A549 (cell line): Measurements from ENCODE around the gene EFEMP2. TPM values are rescaled to one million over a fixed set of nuclear protein-coding genes. Genes with fewer than 3 reads are reported as not detected.

ENCODE experiments used
- ATAC-seq, 2 experiments: fragments of 200-7000 bp in 1 of 2; fragments of >200 bp in 1 of 2; cut with Nextera tagmentation in 1 of 2; cut with Tn5 transposase in 1 of 2; 3 replicates each; pipeline versions ENCODE4 v1.8.0 to v1.9.1; 2018 to 2020; ENCODE audit warnings: mild to moderate bottlenecking in 1 of 2, moderate library complexity in 1 of 2
- CTCF ChIA-PET: fragments of 300-600 bp; sonication (Branson Sonifier 250); formaldehyde crosslinking; extraction: SDS; loops from one replicate; lab custom pipeline; 2021; ENCODE audit warnings: antibody characterized with exemption, inconsistent platforms; lab: Yijun Ruan, JAX
- POLR2A ChIA-PET: fragments of 350-600 bp; formaldehyde crosslinking; extraction: SDS; loops from one replicate; lab custom pipeline; 2021; ENCODE audit warnings: antibody characterized with exemption, inconsistent platforms; lab: Yijun Ruan, JAX
- DNase-seq, 2 experiments: peaks; one replicate each; pipeline versions ENCODE4 v3.0.0 to v3.0.0-alpha.2; 2011 to 2016; ENCODE audit warnings: low read depth in 1 of 2, low spot score in 1 of 2
- FAIRE-seq: peaks from 2 replicates; lab custom pipeline; 2011; peaks lifted over from hg19 to GRCh38; lab: Jason Lieb, UNC
- H3K27ac ChIP-seq, 2 experiments: fragments of >200 bp; sonication (Bioruptor Twin); formaldehyde crosslinking; 3 replicates each; pipeline ENCODE4 v1.5.1; 2016 to 2017
- H3K4me1 ChIP-seq: fragments of >200 bp; sonication (Bioruptor Twin); formaldehyde crosslinking; 3 replicates; pipeline ENCODE4 v1.6.1; 2016
- H3K4me2 ChIP-seq: fragments of >200 bp; sonication (Bioruptor Twin); formaldehyde crosslinking; 3 replicates; pipeline ENCODE4 v1.6.1; 2016
- H3K4me3 ChIP-seq: fragments of >200 bp; sonication (Bioruptor Twin); formaldehyde crosslinking; 3 replicates; pipeline ENCODE4 v1.5.1; 2016
- H3K9me3 ChIP-seq: fragments of >200 bp; sonication (Bioruptor Twin); formaldehyde crosslinking; 3 replicates; pipeline ENCODE4 v1.6.1; 2016
- BHLHE40 ChIP-seq: IDR thresholded peaks from 2 replicates; pipeline ENCODE4 v1.6.1; 2012; ENCODE audit warnings: low read depth, low read length, inconsistent platforms
- CBX2 ChIP-seq: fragments of 200-600 bp; sonication (generic); IDR thresholded peaks from 2 replicates; pipeline ENCODE4 v1.6.1; 2016; ENCODE audit warnings: low read depth, mild to moderate bottlenecking, borderline replicate concordance
- CBX8 ChIP-seq: fragments of 200-600 bp; sonication (generic); IDR thresholded peaks from 2 replicates; pipeline ENCODE4 v1.6.1; 2016
- CHD2 ChIP-seq: fragments of 150-350 bp; IDR thresholded peaks from 2 replicates; pipeline ENCODE4 v1.6.1; 2014; ENCODE audit warnings: low read length; ENCODE audit not compliant: partially characterized antibody
- EHF ChIP-seq: fragments of 250-450 bp; sonication (Bioruptor Pico); IDR thresholded peaks from 2 replicates; pipeline ENCODE4 v1.5.0; 2020; ENCODE audit warnings: mild to moderate bottlenecking
- ESRRA ChIP-seq: fragments of 150-350 bp; IDR thresholded peaks from 2 replicates; pipeline ENCODE4 v1.6.1; 2014; ENCODE audit warnings: mild to moderate bottlenecking, low read length, borderline replicate concordance
- FOSB ChIP-seq: fragments of 250-450 bp; sonication (Bioruptor Pico); IDR thresholded peaks from 2 replicates; pipeline ENCODE4 v1.5.0; 2020; ENCODE audit warnings: mild to moderate bottlenecking, moderate library complexity
- FOSL2 ChIP-seq, 2 experiments: fragments of 450-650 bp in 1 of 2; fragments of >200 bp in 1 of 2; sonication (Bioruptor Twin) in 1 of 2; formaldehyde crosslinking; IDR thresholded peaks; 2 replicates each; pipeline versions ENCODE4 v1.5.0 to v1.6.1; 2016 to 2020; ENCODE audit warnings: mild to moderate bottlenecking in 1 of 2, moderate library complexity in 1 of 2
- FOXS1 ChIP-seq: fragments of 250-450 bp; sonication (Bioruptor Pico); IDR thresholded peaks from 2 replicates; pipeline ENCODE4 v1.5.0; 2020; ENCODE audit warnings: mild to moderate bottlenecking, moderate library complexity
- HDAC2 ChIP-seq: fragments of 200-600 bp; sonication (generic); IDR thresholded peaks from 2 replicates; pipeline ENCODE4 v1.6.1; 2016
- HEYL ChIP-seq: fragments of 250-450 bp; sonication (Bioruptor Pico); IDR thresholded peaks from 2 replicates; pipeline ENCODE4 v1.8.0; 2021; ENCODE audit warnings: mild to moderate bottlenecking, moderate library complexity
- HOXA7 ChIP-seq: fragments of 250-450 bp; sonication (Bioruptor Pico); IDR thresholded peaks from 2 replicates; pipeline ENCODE4 v1.5.0; 2020; ENCODE audit warnings: mild to moderate bottlenecking, moderate library complexity
- HOXB13 ChIP-seq: fragments of 250-450 bp; sonication (Bioruptor Pico); IDR thresholded peaks from 2 replicates; pipeline ENCODE4 v1.5.0; 2020; ENCODE audit warnings: low read depth, mild to moderate bottlenecking, moderate library complexity
- JUN ChIP-seq, 2 experiments: fragments of >200 bp; sonication (Bioruptor Twin); formaldehyde crosslinking; IDR thresholded peaks; 2 replicates in 1 of 2; 3 replicates in 1 of 2; pipeline ENCODE4 v1.6.1; 2016 to 2017
- KDM1A ChIP-seq: fragments of 200-600 bp; sonication (generic); IDR thresholded peaks from 2 replicates; pipeline ENCODE4 v1.6.1; 2016; ENCODE audit warnings: low read depth, mild to moderate bottlenecking
- MAZ ChIP-seq: fragments of 150-350 bp; IDR thresholded peaks from 2 replicates; pipeline ENCODE4 v1.6.1; 2014; ENCODE audit warnings: antibody characterized with exemption, low read depth, low read length, borderline replicate concordance
- MYC ChIP-seq: IDR thresholded peaks from 2 replicates; pipeline ENCODE4 v1.6.1; 2012; ENCODE audit warnings: mild to moderate bottlenecking, inconsistent platforms, low read length, improper control_type of control experiment, borderline replicate concordance
- NFE2L2 ChIP-seq: fragments of 150-350 bp; conservative IDR thresholded peaks from 2 replicates; pipeline ENCODE4 v1.6.1; 2014; ENCODE audit warnings: low read length
- NR3C1 ChIP-seq: fragments of >200 bp; sonication (Bioruptor Twin); formaldehyde crosslinking; IDR thresholded peaks from 3 replicates; pipeline ENCODE4 v1.6.1; 2017
- RAD21 ChIP-seq, 2 experiments: fragments of >200 bp in 1 of 2; sonication (Bioruptor Twin) in 1 of 2; formaldehyde crosslinking in 1 of 2; IDR thresholded peaks in 1 of 2; conservative IDR thresholded peaks in 1 of 2; 2 replicates in 1 of 2; 3 replicates in 1 of 2; pipeline ENCODE4 v1.6.1; 2012 to 2018; ENCODE audit warnings: inconsistent platforms in 1 of 2
- RARB ChIP-seq: fragments of 250-450 bp; sonication (Bioruptor Pico); IDR thresholded peaks from 2 replicates; pipeline ENCODE4 v1.8.0; 2021; ENCODE audit warnings: mild to moderate bottlenecking, moderate library complexity
- RCOR1 ChIP-seq: fragments of 150-350 bp; IDR thresholded peaks from 2 replicates; pipeline ENCODE4 v1.6.1; 2014; ENCODE audit warnings: antibody characterized with exemption, low read length, low read depth
- RFX5 ChIP-seq: fragments of 450-650 bp; IDR thresholded peaks from 2 replicates; pipeline ENCODE4 v1.7.1; 2014; ENCODE audit warnings: antibody characterized with exemption, mild to moderate bottlenecking, moderate library complexity
- SMC3 ChIP-seq: fragments of >200 bp; sonication (Bioruptor Twin); formaldehyde crosslinking; IDR thresholded peaks from 3 replicates; pipeline ENCODE4 v1.6.1; 2018; ENCODE audit warnings: inconsistent platforms
- SREBF2 ChIP-seq: fragments of 450-650 bp; IDR thresholded peaks from 2 replicates; pipeline ENCODE4 v1.6.1; 2014; ENCODE audit warnings: mild to moderate bottlenecking, moderate library complexity
- TP53 ChIP-seq: fragments of 250-450 bp; sonication (Bioruptor Pico); IDR thresholded peaks from 2 replicates; pipeline ENCODE4 v1.5.0; 2021; ENCODE audit warnings: mild to moderate bottlenecking, moderate library complexity
- ZSCAN20 ChIP-seq: fragments of 250-450 bp; sonication (Bioruptor Pico); IDR thresholded peaks from 2 replicates; pipeline ENCODE4 v1.8.0; 2022; ENCODE audit warnings: mild to moderate bottlenecking, moderate library complexity
- WGBS: methylation state at CpG from one replicate; pipeline ENCODE4 v1.1.6; 2017; ENCODE audit errors: missing lambda C conversion rate; 5-methylcytosine and 5-hydroxymethylcytosine counted together
- polyA plus RNA-seq, 4 experiments: library from polyadenylated mRNA; depleted of rRNA in 3 of 4; stranded (reverse); fragments of >200 nt; fragmentation: RNase III in 1 of 4; extraction: RNeasy Plus Mini Kit Qiagen cat#74134 plus additional on column Dnase treatment in 1 of 4; gene quantifications; 2 replicates in 3 of 4; 3 replicates in 1 of 4; pipeline ENCODE4 v1.2.3, GENCODE V29; 2011 to 2017
- TF ChIP-seq, protein P1 (sequence below): IDR thresholded peaks from 2 replicates; pipeline ENCODE4 v1.6.1; 2012
- TF ChIP-seq, protein P2 (sequence below): fragments of 200-600 bp; sonication (generic); IDR thresholded peaks from 2 replicates; pipeline ENCODE4 v1.6.1; 2016; ENCODE audit warnings: antibody characterized with exemption, mild to moderate bottlenecking, moderate library complexity
- TF ChIP-seq, protein P3 (sequence below): fragments of >200 bp; sonication (Bioruptor Twin); formaldehyde crosslinking; IDR thresholded peaks from 3 replicates; pipeline ENCODE4 v1.5.1; 2016
- TF ChIP-seq, protein P4 (sequence below): IDR thresholded peaks from 2 replicates; pipeline ENCODE4 v1.6.1; 2012
- TF ChIP-seq, protein P5 (sequence below): fragments of >200 bp; sonication (Bioruptor Twin); formaldehyde crosslinking; IDR thresholded peaks from 3 replicates; pipeline ENCODE4 v1.6.1; 2016

EFEMP2 gene
- polyA plus RNA-seq, 2 of the 4 experiments (the other 2 are of a cell fraction) = 1.3 to 1.4 TPM

DNA sequence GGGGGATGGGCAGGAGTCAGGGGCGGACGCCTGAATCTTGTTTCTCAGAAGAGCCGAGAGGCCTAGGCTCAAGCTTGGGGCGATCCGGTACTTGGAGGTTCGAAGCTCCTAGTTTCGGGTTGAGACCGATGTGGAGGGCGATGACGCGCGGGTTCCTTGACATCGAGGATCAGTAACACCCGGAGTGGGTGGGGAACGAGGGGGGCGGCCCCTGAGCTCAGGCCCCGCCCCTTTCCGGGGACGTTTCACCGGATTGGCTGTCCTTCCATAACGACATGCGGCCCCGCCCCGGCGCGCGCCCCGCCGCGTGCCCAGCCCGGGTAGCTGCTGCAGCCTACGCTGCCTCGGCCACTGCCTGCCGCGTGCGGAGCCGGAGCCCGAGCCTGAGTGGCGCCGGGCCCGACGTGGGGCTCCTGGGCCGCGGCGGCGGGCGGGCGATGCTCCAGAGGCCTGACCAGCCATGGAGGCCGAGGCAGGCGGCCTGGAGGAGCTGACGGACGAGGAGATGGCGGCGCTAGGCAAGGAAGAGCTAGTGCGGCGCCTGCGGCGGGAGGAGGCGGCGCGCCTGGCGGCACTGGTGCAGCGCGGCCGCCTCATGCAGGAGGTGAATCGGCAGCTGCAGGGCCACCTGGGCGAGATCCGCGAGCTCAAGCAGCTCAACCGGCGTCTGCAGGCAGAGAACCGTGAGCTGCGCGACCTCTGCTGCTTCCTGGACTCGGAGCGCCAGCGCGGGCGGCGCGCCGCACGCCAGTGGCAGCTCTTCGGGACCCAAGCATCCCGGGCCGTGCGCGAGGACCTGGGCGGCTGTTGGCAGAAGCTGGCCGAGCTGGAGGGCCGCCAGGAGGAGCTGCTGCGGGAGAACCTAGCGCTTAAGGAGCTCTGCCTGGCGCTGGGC is 18.0 kb upstream of the EFEMP2 start, which contains the start of gene CCDC85B:
TSS of gene CCDC85B (plus strand) at position 350 of the 895 bp plus-strand sequence. CDS start at position 461, 111 bp downstream.
- peak within 1 kb of the TSS; percentile 87 to 96 for H3K27ac ChIP-seq
- POLR2A ChIA-PET = interaction anchor here (0.5 to 4.3 kb wide), 18 partner anchors 8 to 179 kb away, joined by 3 to 38 read pairs (median 4); partner anchors contain the start of genes C11orf68, CFL1, FOSL1 and KAT5
- ATAC-seq (peak; percentile 30 to 57), FAIRE-seq (no peak), DNase-seq (peak; percentile 93 to 94)
- WGBS = under 1% methylated on average over 29 of the region's 94 CpGs
- peak within 1 kb of the TSS; percentile 97 for H3K4me2 ChIP-seq
- peaks cover 56% of the 10 kb centered on the region for H3K4me1 ChIP-seq
- no peaks in the 10 kb centered on the region for H3K9me3 ChIP-seq
- H3K4me3 ChIP-seq = peak within 1 kb of the TSS; percentile 69
- CTCF ChIA-PET = interaction anchor here (0.5 to 20.5 kb wide), 18 partner anchors 11 to 187 kb away, joined by 3 to 618 read pairs (median 6); partner anchors contain the start of genes C11orf68, CFL1, CTSW and DRAP1
- TF ChIP-seq MYC (peak; percentile 84; the same call in 1 of the 2 replicates), SMC3 (0 out of 3 replicates have a peak, but pooled peaks have one; percentile 10), EHF (CRISPR knock-in tag) (no peak), CBX2 (no peak), TP53 (0 out of 2 replicates have a peak, but pooled peaks have one; percentile 59), JUN (IDR thresholded peaks at IDR 0.05) (peak; percentile 66 to 87; a peak in 3 of 5 replicates), RAD21 (conservative IDR thresholded peaks at IDR 0.05 in 1 of 2, IDR thresholded peaks at IDR 0.05 in 1 of 2) (no peak), CHD2 (peak; percentile 53), ESRRA (no peak), FOSB (CRISPR knock-in tag) (peak; percentile 82), SREBF2 (no peak), RCOR1 (no peak), NFE2L2 (no peak), MAZ (no peak), RARB (CRISPR knock-in tag) (peak; percentile 21), HOXA7 (CRISPR knock-in tag) (no peak; the same call in 1 of the 2 replicates), HOXB13 (CRISPR knock-in tag) (0 out of 2 replicates have a peak, but pooled peaks have one; percentile 27), NR3C1 (no peak), CBX8 (no peak), FOXS1 (no peak), BHLHE40 (0 out of 2 replicates have a peak, but pooled peaks have one; percentile 30), HDAC2 (no peak), KDM1A (no peak), RFX5 (no peak), HEYL (CRISPR knock-in tag) (no peak), FOSL2 (IDR thresholded peaks at IDR 0.05) (no peak), FOSL2 (CRISPR knock-in tag; IDR thresholded peaks at IDR 0.05) (no peak; the same call in none of the 2 replicates), ZSCAN20 (CRISPR knock-in tag) (no peak)
- TF ChIP-seq, protein P1, sequence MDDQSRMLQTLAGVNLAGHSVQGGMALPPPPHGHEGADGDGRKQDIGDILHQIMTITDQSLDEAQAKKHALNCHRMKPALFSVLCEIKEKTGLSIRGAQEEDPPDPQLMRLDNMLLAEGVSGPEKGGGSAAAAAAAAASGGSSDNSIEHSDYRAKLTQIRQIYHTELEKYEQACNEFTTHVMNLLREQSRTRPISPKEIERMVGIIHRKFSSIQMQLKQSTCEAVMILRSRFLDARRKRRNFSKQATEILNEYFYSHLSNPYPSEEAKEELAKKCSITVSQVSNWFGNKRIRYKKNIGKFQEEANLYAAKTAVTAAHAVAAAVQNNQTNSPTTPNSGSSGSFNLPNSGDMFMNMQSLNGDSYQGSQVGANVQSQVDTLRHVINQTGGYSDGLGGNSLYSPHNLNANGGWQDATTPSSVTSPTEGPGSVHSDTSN = peak; percentile 44; the same call in 1 of the 2 replicates
- TF ChIP-seq, protein P2, sequence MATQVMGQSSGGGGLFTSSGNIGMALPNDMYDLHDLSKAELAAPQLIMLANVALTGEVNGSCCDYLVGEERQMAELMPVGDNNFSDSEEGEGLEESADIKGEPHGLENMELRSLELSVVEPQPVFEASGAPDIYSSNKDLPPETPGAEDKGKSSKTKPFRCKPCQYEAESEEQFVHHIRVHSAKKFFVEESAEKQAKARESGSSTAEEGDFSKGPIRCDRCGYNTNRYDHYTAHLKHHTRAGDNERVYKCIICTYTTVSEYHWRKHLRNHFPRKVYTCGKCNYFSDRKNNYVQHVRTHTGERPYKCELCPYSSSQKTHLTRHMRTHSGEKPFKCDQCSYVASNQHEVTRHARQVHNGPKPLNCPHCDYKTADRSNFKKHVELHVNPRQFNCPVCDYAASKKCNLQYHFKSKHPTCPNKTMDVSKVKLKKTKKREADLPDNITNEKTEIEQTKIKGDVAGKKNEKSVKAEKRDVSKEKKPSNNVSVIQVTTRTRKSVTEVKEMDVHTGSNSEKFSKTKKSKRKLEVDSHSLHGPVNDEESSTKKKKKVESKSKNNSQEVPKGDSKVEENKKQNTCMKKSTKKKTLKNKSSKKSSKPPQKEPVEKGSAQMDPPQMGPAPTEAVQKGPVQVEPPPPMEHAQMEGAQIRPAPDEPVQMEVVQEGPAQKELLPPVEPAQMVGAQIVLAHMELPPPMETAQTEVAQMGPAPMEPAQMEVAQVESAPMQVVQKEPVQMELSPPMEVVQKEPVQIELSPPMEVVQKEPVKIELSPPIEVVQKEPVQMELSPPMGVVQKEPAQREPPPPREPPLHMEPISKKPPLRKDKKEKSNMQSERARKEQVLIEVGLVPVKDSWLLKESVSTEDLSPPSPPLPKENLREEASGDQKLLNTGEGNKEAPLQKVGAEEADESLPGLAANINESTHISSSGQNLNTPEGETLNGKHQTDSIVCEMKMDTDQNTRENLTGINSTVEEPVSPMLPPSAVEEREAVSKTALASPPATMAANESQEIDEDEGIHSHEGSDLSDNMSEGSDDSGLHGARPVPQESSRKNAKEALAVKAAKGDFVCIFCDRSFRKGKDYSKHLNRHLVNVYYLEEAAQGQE = no peak
- TF ChIP-seq, protein P3, sequence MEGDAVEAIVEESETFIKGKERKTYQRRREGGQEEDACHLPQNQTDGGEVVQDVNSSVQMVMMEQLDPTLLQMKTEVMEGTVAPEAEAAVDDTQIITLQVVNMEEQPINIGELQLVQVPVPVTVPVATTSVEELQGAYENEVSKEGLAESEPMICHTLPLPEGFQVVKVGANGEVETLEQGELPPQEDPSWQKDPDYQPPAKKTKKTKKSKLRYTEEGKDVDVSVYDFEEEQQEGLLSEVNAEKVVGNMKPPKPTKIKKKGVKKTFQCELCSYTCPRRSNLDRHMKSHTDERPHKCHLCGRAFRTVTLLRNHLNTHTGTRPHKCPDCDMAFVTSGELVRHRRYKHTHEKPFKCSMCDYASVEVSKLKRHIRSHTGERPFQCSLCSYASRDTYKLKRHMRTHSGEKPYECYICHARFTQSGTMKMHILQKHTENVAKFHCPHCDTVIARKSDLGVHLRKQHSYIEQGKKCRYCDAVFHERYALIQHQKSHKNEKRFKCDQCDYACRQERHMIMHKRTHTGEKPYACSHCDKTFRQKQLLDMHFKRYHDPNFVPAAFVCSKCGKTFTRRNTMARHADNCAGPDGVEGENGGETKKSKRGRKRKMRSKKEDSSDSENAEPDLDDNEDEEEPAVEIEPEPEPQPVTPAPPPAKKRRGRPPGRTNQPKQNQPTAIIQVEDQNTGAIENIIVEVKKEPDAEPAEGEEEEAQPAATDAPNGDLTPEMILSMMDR = peak; percentile 22; the same call in 1 of the 3 replicates
- TF ChIP-seq, protein P4, sequence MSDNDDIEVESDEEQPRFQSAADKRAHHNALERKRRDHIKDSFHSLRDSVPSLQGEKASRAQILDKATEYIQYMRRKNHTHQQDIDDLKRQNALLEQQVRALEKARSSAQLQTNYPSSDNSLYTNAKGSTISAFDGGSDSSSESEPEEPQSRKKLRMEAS = peak; percentile 95
- TF ChIP-seq, protein P5, sequence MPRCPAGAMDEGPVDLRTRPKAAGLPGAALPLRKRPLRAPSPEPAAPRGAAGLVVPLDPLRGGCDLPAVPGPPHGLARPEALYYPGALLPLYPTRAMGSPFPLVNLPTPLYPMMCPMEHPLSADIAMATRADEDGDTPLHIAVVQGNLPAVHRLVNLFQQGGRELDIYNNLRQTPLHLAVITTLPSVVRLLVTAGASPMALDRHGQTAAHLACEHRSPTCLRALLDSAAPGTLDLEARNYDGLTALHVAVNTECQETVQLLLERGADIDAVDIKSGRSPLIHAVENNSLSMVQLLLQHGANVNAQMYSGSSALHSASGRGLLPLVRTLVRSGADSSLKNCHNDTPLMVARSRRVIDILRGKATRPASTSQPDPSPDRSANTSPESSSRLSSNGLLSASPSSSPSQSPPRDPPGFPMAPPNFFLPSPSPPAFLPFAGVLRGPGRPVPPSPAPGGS = peak; percentile 95; the same call in 2 of the 3 replicates
